Stimulated activated effector memory CD8-positive, alpha-beta T cell treated with anti-CD3 and anti-CD28 coated beads, Interleukin-12 subunit alpha, Interleukin-12 subunit beta, amount 100 ng/mL, for 72 hours (primary cell): ENCODE measurements around the gene DDI2.

Source experiments
- ATAC-seq: fragments of 150-1000 bp; cut with Tn5 transposase; 2 replicates; pipeline ENCODE4 v1.10.0; 2021
- DNase-seq, 2 donors: peaks; one replicate each; pipeline ENCODE4 v3.0.0; 2021 to 2022; ENCODE audit warnings: low spot score in 2 of 2
- H3K27ac Mint-ChIP-seq: one replicate; pipeline ENCODE4 v1.8.0; 2022; ENCODE audit warnings: mild to moderate bottlenecking, mixed read lengths
- H3K36me3 Mint-ChIP-seq: one replicate; pipeline ENCODE4 v1.8.0; 2022; ENCODE audit warnings: mild to moderate bottlenecking, mixed read lengths
- H3K4me1 Mint-ChIP-seq: one replicate; pipeline ENCODE4 v1.8.0; 2022; ENCODE audit warnings: mixed read lengths
- H3K4me3 Mint-ChIP-seq: one replicate; pipeline ENCODE4 v1.8.0; 2022; ENCODE audit warnings: mild to moderate bottlenecking, mixed read lengths
- H3K9me3 Mint-ChIP-seq: one replicate; pipeline ENCODE4 v1.8.0; 2022; ENCODE audit warnings: mixed read lengths

DDI2 gene

DNA sequence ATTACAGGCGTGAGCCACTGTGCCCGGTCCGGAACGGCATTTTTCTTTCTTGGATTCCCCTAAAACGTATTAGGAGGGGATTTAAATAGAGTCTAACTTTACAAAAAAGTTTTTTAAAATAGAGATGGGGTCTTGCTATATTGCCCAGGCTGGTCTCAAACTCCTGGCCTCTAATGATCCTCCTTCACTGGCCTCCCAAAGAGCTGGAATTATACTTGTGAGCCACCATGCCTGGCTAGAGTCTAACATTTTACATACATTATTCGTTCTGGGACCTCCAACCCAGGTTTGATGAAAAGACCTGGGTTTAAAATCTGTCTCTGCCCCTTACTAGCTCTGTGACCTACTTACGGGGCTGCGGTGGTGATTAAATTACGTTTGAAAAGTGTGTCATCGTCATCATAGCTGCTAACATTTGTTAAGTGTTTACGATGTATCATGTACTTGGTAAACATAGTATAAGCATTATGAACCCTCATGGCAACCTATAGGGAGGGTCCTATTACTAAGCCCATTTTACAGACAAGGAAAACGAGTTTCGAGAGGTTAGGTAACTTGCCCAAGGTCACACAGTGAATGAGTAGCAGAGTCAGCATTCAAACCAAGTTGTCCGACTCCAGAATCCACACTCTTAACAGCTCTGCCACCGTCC, 91.4 kb downstream of the DDI2 start:
- H3K27ac Mint-ChIP-seq, result no peak overlapping the region
- H3K4me1 Mint-ChIP-seq, result peaks cover 20% of the 10 kb centered on the region
- ATAC-seq, result no peak

DNA sequence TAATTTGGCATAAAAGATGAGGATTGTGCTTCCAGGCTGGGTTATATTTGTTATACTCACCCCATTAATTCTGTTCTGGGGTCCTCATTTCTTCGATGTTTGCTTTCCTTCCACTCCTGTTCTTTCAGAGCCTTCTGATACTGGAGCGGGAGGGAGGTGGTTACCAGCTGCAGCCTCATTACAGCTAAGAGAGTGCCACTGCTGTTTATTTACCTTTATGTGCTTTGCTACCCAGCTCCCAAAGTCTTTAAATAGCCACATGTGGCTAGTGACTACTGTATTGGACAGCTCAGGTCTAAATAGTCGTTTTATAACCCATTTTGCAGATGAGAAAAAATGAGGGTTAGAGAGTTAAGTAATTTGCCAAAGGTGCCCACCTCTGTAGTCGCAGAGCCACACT, 92.0 kb downstream of the DDI2 start:
- Mint-ChIP-seq H3K9me3 (no peaks in the 10 kb centered on the region), H3K36me3 (peaks cover 11% of the 10 kb centered on the region), H3K4me1 (peaks cover 19% of the 10 kb centered on the region), H3K4me3 (no peak overlapping the region), H3K27ac (no peak overlapping the region)
- DNase-seq, result no peak
- ATAC-seq, result no peak

More for the DNA sequence above, 91.4 kb downstream of the DDI2 start:
- H3K9me3 Mint-ChIP-seq, result no peaks in the 10 kb centered on the region
- peaks cover 11% of the 10 kb centered on the region for H3K36me3 Mint-ChIP-seq
- no peak overlapping the region for H3K4me3 Mint-ChIP-seq
- DNase-seq, result no peak

DNA sequence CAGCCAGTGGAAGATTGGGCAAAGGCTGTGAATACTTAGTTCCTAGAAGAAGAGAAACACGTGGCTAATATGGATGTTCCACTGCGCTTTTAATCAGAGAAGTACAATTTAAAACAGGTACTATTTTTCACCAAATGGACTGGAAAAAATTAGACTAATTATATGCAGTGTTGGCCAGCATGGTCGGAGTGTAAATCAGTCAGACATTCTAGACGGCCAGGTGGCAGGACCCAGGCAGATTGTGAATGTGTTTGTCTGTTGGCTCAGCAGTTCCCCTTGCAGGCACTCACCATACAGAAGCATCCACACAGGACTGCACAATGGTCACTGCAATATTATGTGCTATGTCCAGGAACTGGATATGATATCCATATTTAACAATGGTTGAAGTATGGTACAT, 94.9 kb downstream of the DDI2 start:
- no peaks in the 10 kb centered on the region for H3K4me1 Mint-ChIP-seq
- no peak overlapping the region for H3K27ac Mint-ChIP-seq
- ATAC-seq, result no peak

DNA sequence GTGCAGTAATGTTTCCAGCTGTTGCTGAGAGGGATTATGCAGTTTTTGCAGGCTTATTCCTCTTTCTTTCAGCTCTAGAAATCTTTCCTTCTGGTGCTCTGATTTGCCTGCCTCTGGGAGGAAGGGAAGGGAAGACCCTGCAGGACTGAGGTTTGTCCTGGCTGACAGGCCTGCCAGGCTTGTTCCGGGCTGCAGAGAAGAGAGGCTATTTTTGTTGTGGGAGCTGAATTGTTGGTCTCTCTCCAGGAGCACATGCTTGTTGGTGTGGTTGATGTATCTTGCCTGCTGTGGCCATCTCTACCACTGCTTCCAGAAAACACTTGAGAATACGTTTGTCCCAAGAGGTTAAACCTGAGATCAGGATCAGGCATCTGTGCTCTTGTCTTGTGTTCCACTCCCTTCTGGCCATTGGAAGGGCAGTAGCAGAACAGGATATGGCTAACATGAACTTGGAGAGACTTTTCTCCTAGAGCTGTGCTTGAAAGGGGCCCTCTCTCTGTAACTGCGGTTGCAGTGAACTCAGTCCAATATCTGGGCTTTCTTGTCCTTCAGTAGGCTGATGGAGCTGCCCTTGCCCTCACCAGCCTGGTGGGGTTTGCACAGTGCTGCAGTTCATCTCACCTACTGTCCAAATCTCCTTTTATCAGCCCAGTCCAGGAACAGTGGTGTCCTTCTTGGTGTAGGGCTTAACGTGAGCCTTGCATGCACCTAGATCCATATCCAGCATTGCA, 97.3 kb downstream of the DDI2 start:
- H3K9me3 Mint-ChIP-seq, result no peaks in the 10 kb centered on the region
- no peak for DNase-seq

More for the DNA sequence above, 94.9 kb downstream of the DDI2 start:
- no peak for DNase-seq
- Mint-ChIP-seq H3K36me3 (peaks cover 12% of the 10 kb centered on the region), H3K9me3 (no peaks in the 10 kb centered on the region), H3K4me3 (no peak overlapping the region)

DNA sequence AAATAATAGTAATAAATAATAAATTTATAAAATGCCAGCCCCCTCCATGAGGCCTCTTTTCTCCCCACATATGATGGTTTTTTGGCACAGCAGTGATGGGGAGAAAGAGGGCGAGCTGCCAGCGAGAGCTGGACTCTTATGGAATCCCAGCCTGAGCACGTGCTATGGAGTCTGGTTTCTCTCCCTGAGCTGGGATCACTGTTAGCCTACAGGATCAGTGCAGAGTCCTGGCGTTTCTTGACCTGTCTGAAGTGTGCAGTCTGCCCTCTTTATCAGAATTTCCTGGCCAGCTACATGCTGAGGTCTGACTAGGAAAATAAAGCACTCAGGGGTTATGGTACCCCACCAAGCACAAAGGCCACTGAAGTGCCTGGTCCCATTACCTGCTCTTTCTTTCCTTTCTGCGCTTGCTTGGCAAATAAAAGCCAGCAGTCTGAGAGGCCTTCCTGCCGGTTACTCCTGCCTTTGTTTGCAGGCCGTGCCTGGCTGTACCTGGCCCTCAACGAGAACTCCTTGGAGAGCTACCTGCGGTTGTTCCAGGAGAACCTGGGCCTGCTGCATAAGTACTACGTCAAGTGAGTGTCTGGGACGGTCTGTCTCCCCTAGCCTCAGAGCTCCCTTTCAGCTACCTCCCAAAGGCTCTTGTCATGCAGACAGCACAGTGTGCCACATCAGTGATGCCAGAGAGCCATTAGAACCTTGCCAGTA, 100.3 kb downstream of the DDI2 start:
- H3K4me3 Mint-ChIP-seq, result no peak overlapping the region
- no peaks in the 10 kb centered on the region for H3K9me3 Mint-ChIP-seq
- no peak for DNase-seq
- peaks cover 43% of the 10 kb centered on the region for H3K36me3 Mint-ChIP-seq
- no peak for ATAC-seq
- no peak overlapping the region for H3K27ac Mint-ChIP-seq
- no peaks in the 10 kb centered on the region for H3K4me1 Mint-ChIP-seq

More for the DNA sequence above, 97.3 kb downstream of the DDI2 start:
- no peak for ATAC-seq
- Mint-ChIP-seq H3K4me3 (no peak overlapping the region), H3K27ac (peak overlapping the region; percentile 58), H3K36me3 (peaks cover 32% of the 10 kb centered on the region), H3K4me1 (no peaks in the 10 kb centered on the region)

DNA sequence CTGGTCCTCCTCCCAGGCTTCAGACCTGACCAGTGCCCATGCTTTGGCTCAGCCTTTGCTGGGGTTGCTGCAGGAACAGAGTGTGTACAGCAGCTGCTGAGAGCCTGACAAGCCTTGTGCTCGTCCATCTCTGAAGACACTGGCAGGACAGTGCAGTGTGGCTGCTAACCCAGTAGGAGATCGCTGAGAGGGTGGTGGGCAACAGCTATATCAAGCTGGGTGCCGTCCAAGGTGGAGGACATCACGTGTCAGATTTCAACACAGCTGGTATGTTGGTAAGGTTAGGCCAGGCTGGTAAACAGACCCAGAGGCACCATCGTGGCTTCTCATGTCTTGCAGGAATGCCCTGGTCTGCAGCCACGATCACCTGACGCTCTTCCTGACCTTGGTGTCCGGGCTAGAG, 100.9 kb downstream of the DDI2 start:
- Mint-ChIP-seq H3K36me3 (peaks cover 49% of the 10 kb centered on the region), H3K27ac (no peak overlapping the region)

More for the DNA sequence above, 100.9 kb downstream of the DDI2 start:
- H3K4me3 Mint-ChIP-seq, result no peak overlapping the region
- H3K9me3 Mint-ChIP-seq, result no peaks in the 10 kb centered on the region
- DNase-seq (no peak), ATAC-seq (no peak)
- H3K4me1 Mint-ChIP-seq, result no peaks in the 10 kb centered on the region
